ENCODE measurements around the gene VIPR2. TPM values are rescaled to one million over a fixed set of nuclear protein-coding genes. Genes with fewer than 3 reads are reported as not detected.
A peak's percentile ranks its signal among the peaks of the same experiment; 100 is the strongest.

The VIPR2 gene
- total RNA-seq: not detected in 2 replicates

- no peak for DNase-seq (ENCODE audit: low read depth)
- H3K4me3 ChIP-seq (ENCODE audit: low read depth, low read length): no peak within 1 kb of the TSS
- no peak for TF ChIP-seq CTCF (IDR thresholded peaks at IDR 0.05; ENCODE audit: insufficient read depth, low read depth, low read length)
Observed at GRCh38 chr7:159144758-159145489, at the start of gene VIPR2. Gene VIPR2, minus strand, starts transcription at chr7:159144867. Its CDS starts 96 bp downstream, at chr7:159144771.

- DNase-seq (ENCODE audit: low read depth): no peak
- no peak overlapping the region for H3K4me3 ChIP-seq (ENCODE audit: low read depth, low read length)
- no peak for TF ChIP-seq CTCF (IDR thresholded peaks at IDR 0.05; ENCODE audit: insufficient read depth, low read depth, low read length)
Observed at GRCh38 chr7:159193543-159194090, 49.0 kb upstream of the VIPR2 start.

DNA sequence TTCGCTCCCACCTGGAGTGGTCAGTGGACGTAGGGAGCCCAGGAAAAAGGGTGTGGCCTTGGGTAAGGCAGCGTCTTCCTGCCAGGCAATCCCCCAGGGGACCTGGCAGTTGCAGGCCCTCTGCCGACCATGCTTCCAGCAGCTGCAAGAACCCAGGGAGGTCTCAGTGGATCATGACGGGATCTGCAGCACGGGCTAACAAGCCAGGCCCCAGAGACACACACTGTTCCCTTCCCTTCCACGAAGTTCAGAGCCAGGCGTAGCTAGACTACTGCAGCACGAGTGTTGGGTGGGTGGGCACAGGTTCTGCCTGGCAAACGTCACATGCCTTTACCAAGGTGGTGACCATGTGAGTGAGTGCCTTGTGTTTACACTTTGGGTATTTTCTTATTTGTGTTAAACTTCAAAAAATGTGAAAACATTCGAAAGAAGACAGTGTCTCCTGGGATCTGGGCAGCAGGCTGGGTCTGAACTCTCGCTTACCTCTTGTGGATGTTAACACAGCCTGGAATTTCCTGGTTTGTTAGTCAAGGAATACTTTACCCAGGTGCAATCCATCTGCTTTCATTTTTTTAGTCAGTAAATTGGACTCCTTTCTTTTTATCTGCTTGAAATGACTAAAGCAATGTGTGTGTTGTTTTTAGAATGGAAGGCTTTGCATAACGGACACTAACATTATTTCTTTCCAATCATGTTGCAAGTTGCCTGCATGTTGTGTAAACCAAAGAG, 48.2 kb upstream of the VIPR2 start:
- no peak overlapping the region for H3K4me3 ChIP-seq (ENCODE audit: low read depth, low read length)
- TF ChIP-seq CTCF (IDR thresholded peaks at IDR 0.05; ENCODE audit: insufficient read depth, low read depth, low read length): no peak
- DNase-seq (ENCODE audit: low read depth): peak; percentile 3

DNA sequence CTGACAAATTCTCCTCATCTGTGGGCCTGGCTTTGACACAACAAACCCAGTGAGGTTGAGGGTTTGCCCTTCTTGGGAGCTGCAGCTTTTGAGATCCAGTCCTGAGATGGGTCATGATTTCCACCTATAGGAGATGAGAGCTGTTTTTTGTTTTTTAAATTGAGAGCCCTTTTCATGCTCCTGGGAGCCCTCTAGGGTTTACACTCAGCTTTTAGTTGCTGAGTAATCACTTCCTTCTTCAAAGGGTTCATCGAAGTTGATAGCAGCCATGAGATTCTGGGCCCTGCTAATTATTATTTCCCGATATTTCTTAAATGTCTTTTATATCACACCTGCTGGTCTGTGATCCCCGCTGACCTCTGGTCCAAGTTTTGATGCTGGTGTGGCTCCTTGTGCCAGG, 47.3 kb upstream of the VIPR2 start:
- DNase-seq (ENCODE audit: low read depth): no peak
- H3K4me3 ChIP-seq (ENCODE audit: low read depth, low read length): no peak overlapping the region
- TF ChIP-seq CTCF (IDR thresholded peaks at IDR 0.05; ENCODE audit: insufficient read depth, low read depth, low read length): no peak

- H3K4me3 ChIP-seq (ENCODE audit: low read depth, low read length): no peak overlapping the region
- TF ChIP-seq CTCF (IDR thresholded peaks at IDR 0.05; ENCODE audit: insufficient read depth, low read depth, low read length): no peak
- no peak for DNase-seq (ENCODE audit: low read depth)
Observed at GRCh38 chr7:159191236-159191635, 46.6 kb upstream of the VIPR2 start.

GRCh38 chr7:159188011-159188410, 43.3 kb upstream of the VIPR2 start:
- no peak for TF ChIP-seq CTCF (IDR thresholded peaks at IDR 0.05; ENCODE audit: insufficient read depth, low read depth, low read length)
- no peak for DNase-seq (ENCODE audit: low read depth)
- H3K4me3 ChIP-seq (ENCODE audit: low read depth, low read length): no peak overlapping the region

All from fibroblast of villous mesenchyme (primary cell).